NT2/D1 (cell line): ENCODE results near the gene IRAK4.

Experiments
- YY1 ChIP-seq: IDR thresholded peaks from 2 replicates; pipeline ENCODE4 v1.6.1; 2011; ENCODE audit not compliant: insufficient read length, insufficient read depth
- ZNF274 ChIP-seq: IDR thresholded peaks from 2 replicates; pipeline ENCODE4 v1.6.1; 2011; ENCODE audit warnings: mild to moderate bottlenecking, low read depth, low read length

GRCh38 chr12:43815416-43815815 lies 56.7 kb downstream of the IRAK4 start:
- TF ChIP-seq ZNF274 (no peak), YY1 (no peak)
